Measurements from ENCODE around the gene ELF1.

GRCh38 chr13:40981361-40981760 is 37.8 kb downstream of the ELF1 start:
- TF ChIP-seq CTCF (conservative IDR thresholded peaks at IDR 0.05; ENCODE audit: low read length) (no peak), EZH2phosphoT487 (IDR thresholded peaks at IDR 0.05; ENCODE audit: borderline replicate concordance) (no peak)
